HepG2 (cell line): Measurements from ENCODE around the gene PBX4. TPM values are rescaled to one million over a fixed set of nuclear protein-coding genes. Genes with fewer than 3 reads are reported as not detected.
A peak's percentile ranks its signal among the peaks of the same experiment; 100 is the strongest.

ENCODE experiments used
- AHDC1 ChIP-seq: sonication (generic); formaldehyde crosslinking; IDR thresholded peaks from 2 replicates; pipeline ENCODE4 v1.5.1; 2020; ENCODE audit warnings: mild to moderate bottlenecking, missing genetic modification reagents, borderline replicate concordance
- HDAC6 ChIP-seq: fragments of 200-600 bp; sonication (generic); IDR thresholded peaks from 2 replicates; pipeline ENCODE4 v1.7.0; 2017; ENCODE audit warnings: mild to moderate bottlenecking, antibody characterized with exemption, low read length, low read depth
- HNRNPL ChIP-seq: fragments of 200-400 bp; formaldehyde crosslinking; IDR thresholded peaks from 2 replicates; pipeline ENCODE4 v1.6.1; 2017; ENCODE audit warnings: mild to moderate bottlenecking, low read depth, low read length
- POLR2AphosphoS2 ChIP-seq: IDR thresholded peaks from 2 replicates; pipeline ENCODE4 v1.6.1; 2011; ENCODE audit warnings: low read depth, low read length, improper control_type of control experiment
- SATB2 ChIP-seq: sonication (generic); formaldehyde crosslinking; IDR thresholded peaks from 2 replicates; pipeline ENCODE4 v1.5.0; 2020; ENCODE audit warnings: missing genetic modification reagents
- ZBTB1 ChIP-seq: sonication (generic); formaldehyde crosslinking; IDR thresholded peaks from 2 replicates; pipeline ENCODE4 v1.4.0; 2020; ENCODE audit warnings: missing genetic modification reagents, borderline replicate concordance
- ZBTB8A ChIP-seq: sonication (generic); formaldehyde crosslinking; IDR thresholded peaks from 2 replicates; pipeline ENCODE4 v1.4.0; 2020; ENCODE audit warnings: mild to moderate bottlenecking, low read depth, missing genetic modification reagents, borderline replicate concordance
- ZNF136 ChIP-seq: sonication (generic); formaldehyde crosslinking; IDR thresholded peaks from 2 replicates; pipeline ENCODE4 v1.8.1; 2022; ENCODE audit warnings: low read depth, mild to moderate bottlenecking, moderate library complexity, missing genetic modification reagents
- ZNF674 ChIP-seq: sonication (generic); formaldehyde crosslinking; IDR thresholded peaks from 2 replicates; pipeline ENCODE4 v1.5.0; 2020; ENCODE audit warnings: low read depth, mild to moderate bottlenecking, missing genetic modification reagents
- ZNF761 ChIP-seq: sonication (generic); formaldehyde crosslinking; conservative IDR thresholded peaks from 2 replicates; pipeline ENCODE4 v1.4.0; 2020; ENCODE audit warnings: mild to moderate bottlenecking, missing genetic modification reagents
- ZNF879 ChIP-seq: sonication (generic); formaldehyde crosslinking; IDR thresholded peaks from 2 replicates; pipeline ENCODE4 v1.8.1; 2023; ENCODE audit warnings: missing genetic modification reagents
- polyA plus RNA-seq, 8 experiments: library from polyadenylated mRNA; depleted of rRNA in 3 of 8; stranded (reverse) in 7 of 8; unstranded in 1 of 8; fragments of >200 nt; fragmentation: Illumina TruSeq in 4 of 8; extraction: Trizol in 4 of 8; gene quantifications; 2 replicates each; pipeline versions ENCODE4 v1.2.1 to v1.2.3, GENCODE V29; 2011 to 2016; ENCODE audit warnings: low read depth in 4 of 8, missing spikeins in 1 of 8, mixed read lengths in 1 of 8; ENCODE audit not compliant: insufficient read depth in 1 of 8
- total RNA-seq, 5 experiments: library from RNA; depleted of rRNA; stranded (reverse); fragments of >200 nt; fragmentation: Illumina TruSeq; extraction: Trizol; gene quantifications; 2 replicates each; pipeline ENCODE4 v1.2.3, GENCODE V29; 2016; ENCODE audit warnings: low read depth in 1 of 5
- TF ChIP-seq, protein P1 (sequence below): sonication (generic); formaldehyde crosslinking; IDR thresholded peaks from 2 replicates; pipeline ENCODE4 v1.4.0; 2020; ENCODE audit warnings: missing genetic modification reagents
- TF ChIP-seq, protein P2 (sequence below): sonication (generic); formaldehyde crosslinking; IDR thresholded peaks from 2 replicates; pipeline ENCODE4 v1.4.0; 2020; ENCODE audit warnings: missing genetic modification reagents
- TF ChIP-seq, protein P3 (sequence below): sonication (generic); formaldehyde crosslinking; IDR thresholded peaks from 2 replicates; pipeline ENCODE4 v1.4.0; 2020; ENCODE audit warnings: mild to moderate bottlenecking, missing genetic modification reagents, borderline replicate concordance

The PBX4 gene
- total and polyA plus RNA-seq, 2 of the 13 experiments (the other 11 are each of a cell fraction or from before 2014, with no cell fraction given): not detected

DNA sequence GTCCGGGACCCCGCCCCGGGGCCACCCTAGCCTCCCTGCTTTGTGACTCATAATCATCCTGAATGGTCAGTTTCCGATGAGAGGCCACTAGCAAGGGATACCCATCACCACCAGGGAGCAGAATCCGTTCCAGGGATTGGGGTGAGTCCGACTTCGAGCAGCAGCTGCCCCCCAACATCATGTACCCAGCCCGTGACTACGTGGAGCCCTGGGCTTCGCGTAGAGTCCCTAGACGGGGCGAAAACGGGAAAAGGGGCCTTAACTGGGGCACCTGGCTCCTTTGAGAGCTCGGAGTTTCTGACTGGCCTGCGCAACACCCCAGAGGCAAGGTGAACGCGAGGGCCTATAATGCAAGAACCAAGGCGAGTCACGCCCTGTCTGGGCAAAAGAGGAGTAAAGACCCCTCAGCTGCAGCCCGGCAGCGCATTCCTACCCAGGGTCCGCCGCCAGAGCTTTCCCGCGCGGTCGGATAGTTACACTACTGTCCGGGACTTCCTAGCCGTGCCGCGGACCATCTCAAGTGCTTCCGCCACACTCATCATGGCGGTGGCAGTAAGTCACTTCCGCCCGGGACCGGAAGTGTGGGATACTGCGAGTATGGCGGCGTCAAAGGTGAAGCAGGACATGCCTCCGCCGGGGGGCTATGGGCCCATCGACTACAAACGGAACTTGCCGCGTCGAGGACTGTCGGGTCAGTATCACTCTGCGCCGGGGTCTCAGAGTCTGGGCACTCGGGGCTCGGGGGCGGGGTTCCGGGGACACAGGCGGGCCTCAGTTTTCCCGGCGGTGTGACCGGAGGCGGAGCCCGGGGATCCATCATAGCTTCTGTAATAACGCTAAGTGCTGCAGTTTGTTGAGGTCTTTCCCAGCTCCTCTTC lies 102.6 kb downstream of the PBX4 start, which contains the start of gene NDUFA13 (continued):
- TF ChIP-seq ZNF674 (CRISPR knock-in tag) (no peak), ZBTB8A (CRISPR knock-in tag) (no peak), POLR2AphosphoS2 (no peak), HDAC6 (no peak), ZNF761 (CRISPR knock-in tag) (no peak), ZBTB1 (CRISPR knock-in tag) (no peak), SATB2 (CRISPR knock-in tag) (no peak; the same call in none of the 2 replicates), AHDC1 (CRISPR knock-in tag) (no peak), ZNF879 (CRISPR knock-in tag) (peak; percentile 88; the same call in 1 of the 2 replicates), ZNF136 (CRISPR knock-in tag) (0 out of 2 replicates have a peak, but pooled peaks have one; percentile 34), HNRNPL (no peak)
- TF ChIP-seq, protein P1, sequence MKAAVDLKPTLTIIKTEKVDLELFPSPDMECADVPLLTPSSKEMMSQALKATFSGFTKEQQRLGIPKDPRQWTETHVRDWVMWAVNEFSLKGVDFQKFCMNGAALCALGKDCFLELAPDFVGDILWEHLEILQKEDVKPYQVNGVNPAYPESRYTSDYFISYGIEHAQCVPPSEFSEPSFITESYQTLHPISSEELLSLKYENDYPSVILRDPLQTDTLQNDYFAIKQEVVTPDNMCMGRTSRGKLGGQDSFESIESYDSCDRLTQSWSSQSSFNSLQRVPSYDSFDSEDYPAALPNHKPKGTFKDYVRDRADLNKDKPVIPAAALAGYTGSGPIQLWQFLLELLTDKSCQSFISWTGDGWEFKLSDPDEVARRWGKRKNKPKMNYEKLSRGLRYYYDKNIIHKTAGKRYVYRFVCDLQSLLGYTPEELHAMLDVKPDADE (CRISPR knock-in tag): 0 out of 2 replicates have a peak, but pooled peaks have one; percentile 74
- TF ChIP-seq, protein P2, sequence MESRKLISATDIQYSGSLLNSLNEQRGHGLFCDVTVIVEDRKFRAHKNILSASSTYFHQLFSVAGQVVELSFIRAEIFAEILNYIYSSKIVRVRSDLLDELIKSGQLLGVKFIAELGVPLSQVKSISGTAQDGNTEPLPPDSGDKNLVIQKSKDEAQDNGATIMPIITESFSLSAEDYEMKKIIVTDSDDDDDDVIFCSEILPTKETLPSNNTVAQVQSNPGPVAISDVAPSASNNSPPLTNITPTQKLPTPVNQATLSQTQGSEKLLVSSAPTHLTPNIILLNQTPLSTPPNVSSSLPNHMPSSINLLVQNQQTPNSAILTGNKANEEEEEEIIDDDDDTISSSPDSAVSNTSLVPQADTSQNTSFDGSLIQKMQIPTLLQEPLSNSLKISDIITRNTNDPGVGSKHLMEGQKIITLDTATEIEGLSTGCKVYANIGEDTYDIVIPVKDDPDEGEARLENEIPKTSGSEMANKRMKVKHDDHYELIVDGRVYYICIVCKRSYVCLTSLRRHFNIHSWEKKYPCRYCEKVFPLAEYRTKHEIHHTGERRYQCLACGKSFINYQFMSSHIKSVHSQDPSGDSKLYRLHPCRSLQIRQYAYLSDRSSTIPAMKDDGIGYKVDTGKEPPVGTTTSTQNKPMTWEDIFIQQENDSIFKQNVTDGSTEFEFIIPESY (CRISPR knock-in tag): peak; percentile 8; the same call in 1 of the 2 replicates
- TF ChIP-seq, protein P3, sequence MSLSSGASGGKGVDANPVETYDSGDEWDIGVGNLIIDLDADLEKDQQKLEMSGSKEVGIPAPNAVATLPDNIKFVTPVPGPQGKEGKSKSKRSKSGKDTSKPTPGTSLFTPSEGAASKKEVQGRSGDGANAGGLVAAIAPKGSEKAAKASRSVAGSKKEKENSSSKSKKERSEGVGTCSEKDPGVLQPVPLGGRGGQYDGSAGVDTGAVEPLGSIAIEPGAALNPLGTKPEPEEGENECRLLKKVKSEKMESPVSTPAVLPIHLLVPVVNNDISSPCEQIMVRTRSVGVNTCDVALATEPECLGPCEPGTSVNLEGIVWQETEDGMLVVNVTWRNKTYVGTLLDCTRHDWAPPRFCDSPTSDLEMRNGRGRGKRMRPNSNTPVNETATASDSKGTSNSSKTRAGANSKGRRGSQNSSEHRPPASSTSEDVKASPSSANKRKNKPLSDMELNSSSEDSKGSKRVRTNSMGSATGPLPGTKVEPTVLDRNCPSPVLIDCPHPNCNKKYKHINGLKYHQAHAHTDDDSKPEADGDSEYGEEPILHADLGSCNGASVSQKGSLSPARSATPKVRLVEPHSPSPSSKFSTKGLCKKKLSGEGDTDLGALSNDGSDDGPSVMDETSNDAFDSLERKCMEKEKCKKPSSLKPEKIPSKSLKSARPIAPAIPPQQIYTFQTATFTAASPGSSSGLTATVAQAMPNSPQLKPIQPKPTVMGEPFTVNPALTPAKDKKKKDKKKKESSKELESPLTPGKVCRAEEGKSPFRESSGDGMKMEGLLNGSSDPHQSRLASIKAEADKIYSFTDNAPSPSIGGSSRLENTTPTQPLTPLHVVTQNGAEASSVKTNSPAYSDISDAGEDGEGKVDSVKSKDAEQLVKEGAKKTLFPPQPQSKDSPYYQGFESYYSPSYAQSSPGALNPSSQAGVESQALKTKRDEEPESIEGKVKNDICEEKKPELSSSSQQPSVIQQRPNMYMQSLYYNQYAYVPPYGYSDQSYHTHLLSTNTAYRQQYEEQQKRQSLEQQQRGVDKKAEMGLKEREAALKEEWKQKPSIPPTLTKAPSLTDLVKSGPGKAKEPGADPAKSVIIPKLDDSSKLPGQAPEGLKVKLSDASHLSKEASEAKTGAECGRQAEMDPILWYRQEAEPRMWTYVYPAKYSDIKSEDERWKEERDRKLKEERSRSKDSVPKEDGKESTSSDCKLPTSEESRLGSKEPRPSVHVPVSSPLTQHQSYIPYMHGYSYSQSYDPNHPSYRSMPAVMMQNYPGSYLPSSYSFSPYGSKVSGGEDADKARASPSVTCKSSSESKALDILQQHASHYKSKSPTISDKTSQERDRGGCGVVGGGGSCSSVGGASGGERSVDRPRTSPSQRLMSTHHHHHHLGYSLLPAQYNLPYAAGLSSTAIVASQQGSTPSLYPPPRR: no peak; the same call in 1 of the 2 replicates
